HEK293 (cell line): ENCODE results near the gene LRIF1.

ENCODE experiments used
- CTCF ChIA-PET: fragments of 350-600 bp; formaldehyde crosslinking; extraction: SDS; loops from one replicate; lab custom pipeline; 2021; ENCODE audit warnings: antibody characterized with exemption; lab: Yijun Ruan, JAX
- POLR2A ChIA-PET: fragments of 300-600 bp; formaldehyde crosslinking; extraction: SDS; loops from one replicate; lab custom pipeline; 2020; ENCODE audit warnings: antibody characterized with exemption, inconsistent platforms; lab: Yijun Ruan, JAX
- H3K27ac ChIP-seq: fragments of 200-500 bp; sonication (Bioruptor generic); 2 replicates; pipeline ENCODE4 v1.5.1; 2014; ENCODE audit warnings: low read depth, low read length, control low read depth, inconsistent platforms; ENCODE audit errors: extremely low read depth
- H3K36me3 ChIP-seq, 2 experiments: fragments of 200-500 bp in 1 of 2; sonication (Bioruptor generic) in 1 of 2; 1 replicate in 1 of 2; 2 replicates in 1 of 2; pipeline ENCODE4 v1.5.1; 2014 to 2017; ENCODE audit warnings: inconsistent platforms in 2 of 2, low read length in 2 of 2; ENCODE audit not compliant: control insufficient read depth in 2 of 2, insufficient read depth in 1 of 2
- H3K4me1 ChIP-seq: fragments of 200-500 bp; sonication (Bioruptor generic); 2 replicates; pipeline ENCODE4 v1.5.1; 2014; ENCODE audit warnings: mild to moderate bottlenecking, low read length, inconsistent platforms; ENCODE audit not compliant: control insufficient read depth, insufficient read depth
- H3K4me3 ChIP-seq: 2 replicates; pipeline ENCODE4 v1.5.1; 2011; ENCODE audit warnings: low read depth, mild to moderate bottlenecking, control low read depth, low read length, moderate library complexity
- H3K9me3 ChIP-seq: fragments of 200-500 bp; sonication (Bioruptor generic); 2 replicates; pipeline ENCODE4 v1.5.1; 2014; ENCODE audit warnings: low read depth, low read length, inconsistent platforms; ENCODE audit not compliant: control insufficient read depth, insufficient read depth
- BCL11B ChIP-seq: fragments of 450-650 bp; formaldehyde crosslinking; IDR thresholded peaks from 2 replicates; pipeline ENCODE4 v1.5.1; 2016; ENCODE audit warnings: low read depth, missing biosample characterization, missing genetic modification characterization
- GFI1B ChIP-seq: fragments of 450-650 bp; formaldehyde crosslinking; IDR thresholded peaks from 2 replicates; pipeline ENCODE4 v1.5.1; 2016; ENCODE audit warnings: missing biosample characterization, missing genetic modification characterization
- INSM2 ChIP-seq: fragments of 450-650 bp; formaldehyde crosslinking; IDR thresholded peaks from 2 replicates; pipeline ENCODE4 v1.5.1; 2016; ENCODE audit warnings: missing biosample characterization, missing genetic modification characterization
- KLF10 ChIP-seq: fragments of 450-650 bp; IDR thresholded peaks from 2 replicates; pipeline ENCODE4 v1.5.1; 2018; ENCODE audit warnings: missing biosample characterization, mild to moderate bottlenecking, missing genetic modification characterization
- RBAK ChIP-seq: fragments of 450-650 bp; formaldehyde crosslinking; IDR thresholded peaks from 2 replicates; pipeline ENCODE4 v1.5.1; 2016; ENCODE audit warnings: missing biosample characterization, missing genetic modification characterization
- YY2 ChIP-seq: fragments of 450-650 bp; formaldehyde crosslinking; IDR thresholded peaks from 2 replicates; pipeline ENCODE4 v1.5.1; 2016; ENCODE audit warnings: missing biosample characterization, missing genetic modification characterization
- ZBTB21 ChIP-seq: fragments of 450-650 bp; formaldehyde crosslinking; IDR thresholded peaks from 2 replicates; pipeline ENCODE4 v1.5.1; 2017; ENCODE audit warnings: missing biosample characterization, missing genetic modification characterization
- ZBTB6 ChIP-seq: fragments of 450-650 bp; formaldehyde crosslinking; IDR thresholded peaks from 2 replicates; pipeline ENCODE4 v1.5.1; 2017; ENCODE audit warnings: missing biosample characterization, missing genetic modification characterization
- ZBTB8A ChIP-seq: fragments of 450-650 bp; formaldehyde crosslinking; IDR thresholded peaks from 2 replicates; pipeline ENCODE4 v1.5.1; 2016; ENCODE audit warnings: missing biosample characterization, missing genetic modification characterization
- ZNF280D ChIP-seq: fragments of 450-650 bp; formaldehyde crosslinking; IDR thresholded peaks from 2 replicates; pipeline ENCODE4 v1.5.1; 2016; ENCODE audit warnings: missing biosample characterization, missing genetic modification characterization
- ZNF302 ChIP-seq: fragments of 450-650 bp; formaldehyde crosslinking; IDR thresholded peaks from 2 replicates; pipeline ENCODE4 v1.5.1; 2016; ENCODE audit warnings: missing biosample characterization, missing genetic modification characterization, low read depth
- ZNF341 ChIP-seq: fragments of 450-650 bp; formaldehyde crosslinking; IDR thresholded peaks from 2 replicates; pipeline ENCODE4; 2016; ENCODE audit warnings: low read depth, missing biosample characterization, missing genetic modification characterization
- ZNF354C ChIP-seq: fragments of 450-650 bp; formaldehyde crosslinking; IDR thresholded peaks from 2 replicates; pipeline ENCODE4 v1.5.1; 2016; ENCODE audit warnings: missing biosample characterization, missing genetic modification characterization, low read depth, borderline replicate concordance
- ZNF473 ChIP-seq: fragments of 450-650 bp; formaldehyde crosslinking; IDR thresholded peaks from 2 replicates; pipeline ENCODE4 v1.5.1; 2017; ENCODE audit warnings: missing biosample characterization, missing genetic modification characterization
- ZNF48 ChIP-seq: fragments of 450-650 bp; formaldehyde crosslinking; IDR thresholded peaks from 2 replicates; pipeline ENCODE4 v1.5.1; 2016; ENCODE audit warnings: missing biosample characterization, missing genetic modification characterization
- ZNF501 ChIP-seq: fragments of 450-650 bp; formaldehyde crosslinking; IDR thresholded peaks from 2 replicates; pipeline ENCODE4 v1.5.1; 2016; ENCODE audit warnings: missing biosample characterization, missing genetic modification characterization
- ZNF513 ChIP-seq: fragments of 450-650 bp; IDR thresholded peaks from 2 replicates; pipeline ENCODE4 v1.5.1; 2018; ENCODE audit warnings: missing biosample characterization, missing genetic modification characterization
- ZNF529 ChIP-seq: fragments of 450-650 bp; formaldehyde crosslinking; IDR thresholded peaks from 2 replicates; pipeline ENCODE4 v1.5.1; 2017; ENCODE audit warnings: missing genetic modification characterization, missing biosample characterization; ENCODE audit not compliant: insufficient replicate concordance
- ZSCAN16 ChIP-seq: fragments of 450-650 bp; formaldehyde crosslinking; IDR thresholded peaks from 2 replicates; pipeline ENCODE4 v1.5.1; 2016; ENCODE audit warnings: missing biosample characterization, missing genetic modification characterization
- ZXDB ChIP-seq: fragments of 450-650 bp; formaldehyde crosslinking; IDR thresholded peaks from 2 replicates; pipeline ENCODE4 v1.5.1; 2016; ENCODE audit warnings: missing biosample characterization, missing genetic modification characterization

LRIF1 gene

GRCh38 chr1:110952031-110952430 is 11.7 kb downstream of the LRIF1 start:
- CTCF ChIA-PET, result no interaction called here
- H3K27ac ChIP-seq, result no peak overlapping the region
- TF ChIP-seq ZNF280D (tag by site-specific recombination), result no peak
- TF ChIP-seq RBAK (tag by site-specific recombination), result no peak
- no peak for TF ChIP-seq ZBTB6
- TF ChIP-seq KLF10, result no peak
- no peak for TF ChIP-seq ZNF302
- no peak for TF ChIP-seq ZXDB
- no peak for TF ChIP-seq ZNF354C
- TF ChIP-seq BCL11B (tag by site-specific recombination), result no peak
- TF ChIP-seq, all 188 proteins: peak for 0
- Histone ChIP-seq H3K4me1 (no peaks in the 10 kb centered on the region), H3K36me3 (peaks cover 15 to 44% of the 10 kb centered on the region in 2 experiments), H3K9me3 (no peaks in the 10 kb centered on the region), H3K4me3 (no peak overlapping the region)
- POLR2A ChIA-PET, result no interaction called here

GRCh38 chr1:110951161-110951560 is 12.6 kb downstream of the LRIF1 start:
- Histone ChIP-seq H3K4me1 (no peaks in the 10 kb centered on the region), H3K36me3 (peaks cover 22 to 44% of the 10 kb centered on the region in 2 experiments), H3K27ac (no peak overlapping the region)
- CTCF ChIA-PET, result no interaction called here
- TF ChIP-seq ZNF341 (tag by site-specific recombination) (no peak), YY2 (tag by site-specific recombination) (no peak), ZNF501 (tag by site-specific recombination) (no peak), ZNF513 (no peak), ZBTB21 (tag by site-specific recombination) (no peak), GFI1B (tag by site-specific recombination) (no peak), ZNF529 (tag by site-specific recombination) (no peak)
- TF ChIP-seq, all 188 proteins: peak for 0
- Histone ChIP-seq H3K9me3 (no peaks in the 10 kb centered on the region), H3K4me3 (no peak overlapping the region)
- POLR2A ChIA-PET, result no interaction called here

GRCh38 chr1:110948038-110948810 is 15.5 kb downstream of the LRIF1 start:
- H3K4me1 ChIP-seq, result no peaks in the 10 kb centered on the region
- no peaks in the 10 kb centered on the region for H3K9me3 ChIP-seq
- peaks cover 22 to 46% of the 10 kb centered on the region in 2 experiments for H3K36me3 ChIP-seq
- POLR2A ChIA-PET, result no interaction called here
- TF ChIP-seq INSM2 (tag by site-specific recombination) (no peak), ZNF48 (tag by site-specific recombination) (no peak), ZSCAN16 (tag by site-specific recombination) (no peak), ZBTB8A (tag by site-specific recombination) (no peak), ZNF473 (tag by site-specific recombination) (no peak)
- H3K4me3 ChIP-seq, result no peak overlapping the region
- CTCF ChIA-PET, result interaction anchor here (1.1 kb wide), 1 partner anchor 12 kb away, joined by 4 read pairs; no protein-coding TSS in a partner anchor
- no peak overlapping the region for H3K27ac ChIP-seq
